ENCODE measurements around the gene IFI27L1. TPM values are rescaled to one million over a fixed set of nuclear protein-coding genes. Genes with fewer than 3 reads are reported as not detected.

IFI27L1 gene
- total and polyA plus RNA-seq, 2 donors (not counting 3 experiments of a cell fraction or from before 2014, with no cell fraction given): 31.1 to 38.1 TPM

- no peak overlapping the region for H3K27ac ChIP-seq (ENCODE audit: insufficient read depth, low read depth, low read length)
- dilution Hi-C loops (cut with MboI; ENCODE audit: extremely low pct_ligation_motif_present, low sequenced_read_pairs): no loop called here
- FAIRE-seq (peak; percentile 91), DNase-seq (ENCODE audit: low read depth, low spot score) (peak; percentile 80)
- no peak overlapping the region for H2AFZ ChIP-seq (ENCODE audit: low read depth, low read length)
- no peaks in the 10 kb centered on the region for H4K20me1 ChIP-seq (replicated peaks; ENCODE audit: control insufficient read depth, extremely low read depth, insufficient read depth, low read length)
- no peak overlapping the region for H3K4me3 ChIP-seq (replicated peaks in 1 of 3; ENCODE audit: insufficient read depth in 1 of 3, low read depth in 1 of 3, low read length in 3 of 3)
- H3K9ac ChIP-seq (replicated peaks; ENCODE audit: extremely low read depth, insufficient read depth, low read length): no peak overlapping the region
- CTCF ChIA-PET: interaction anchor here (0.6 to 4.1 kb wide), 54 partner anchors 8 to 582 kb away, joined by 3 to 347 read pairs (median 6); partner anchors contain the start of genes DDX24, IFI27L1, IFI27L2 and OTUB2
- no peaks in the 10 kb centered on the region for H3K36me3 ChIP-seq (ENCODE audit: control insufficient read depth in 2 of 2, extremely low read depth in 1 of 2, insufficient read depth in 2 of 2, low read length in 2 of 2)
- H3K9me1 ChIP-seq (replicated peaks; ENCODE audit: control insufficient read depth, extremely low read depth, insufficient read depth, low read length): no peaks in the 10 kb centered on the region
- POLR2A ChIA-PET: no interaction called here
- TF ChIP-seq CTCF (IDR thresholded peaks at IDR 0.05; ENCODE audit: extremely low read depth in 1 of 2, insufficient read depth in 1 of 2, low read depth in 1 of 2, low read length in 2 of 2): peak; percentile 95 to 96
- TF ChIP-seq MAX (IDR thresholded peaks at IDR 0.05; ENCODE audit: insufficient read depth, insufficient read length): no peak
- H3K79me2 ChIP-seq (ENCODE audit: control insufficient read depth, insufficient read depth, low read length): no peaks in the 10 kb centered on the region
- no peaks in the 10 kb centered on the region for H3K9me3 ChIP-seq (replicated peaks; ENCODE audit: control insufficient read depth, insufficient read depth, low read length)
- intact Hi-C loops (cut with micrococcal nuclease): loop anchor here (1.0 to 10.0 kb wide), 8 partner anchors 44 to 482 kb away; partner anchors contain the start of genes DDX24 and IFI27L1
- no peak overlapping the region for H3K4me2 ChIP-seq (ENCODE audit: insufficient read depth, low read length)
- no peaks in the 10 kb centered on the region for H3K4me1 ChIP-seq (ENCODE audit: control insufficient read depth, extremely low read depth, insufficient read depth, low read length)
- BruUV-seq (replicated peaks): no TSS peak
- H3K27me3 ChIP-seq (ENCODE audit: control insufficient read depth in 2 of 2, insufficient read depth in 2 of 2, low read length in 2 of 2): peaks cover 3 to 11% of the 10 kb centered on the region in 2 experiments
These were observed 55.6 kb downstream of the IFI27L1 start for GRCh38 chr14:94136575-94137331.

- POLR2A ChIA-PET: no interaction called here
- peaks cover 3 to 11% of the 10 kb centered on the region in 2 experiments for H3K27me3 ChIP-seq (ENCODE audit: control insufficient read depth in 2 of 2, insufficient read depth in 2 of 2, low read length in 2 of 2)
- intact Hi-C loops (cut with micrococcal nuclease): loop anchor here (10.0 kb wide), 2 partner anchors 407 to 483 kb away; no protein-coding TSS in a partner anchor
These were observed 57.1 kb downstream of the IFI27L1 start for GRCh38 chr14:94138251-94138650.

More at GRCh38 chr14:94138251-94138650, 57.1 kb downstream of the IFI27L1 start:
- no peak for TF ChIP-seq POLR2A (IDR thresholded peaks at IDR 0.05; ENCODE audit: low read depth, low read length)
- TF ChIP-seq GATA2 (IDR thresholded peaks at IDR 0.05; ENCODE audit: insufficient read depth, insufficient read length, low read depth, low read length): no peak
- no peak for TF ChIP-seq MAX (IDR thresholded peaks at IDR 0.05; ENCODE audit: insufficient read depth, insufficient read length)
- TF ChIP-seq JUN (IDR thresholded peaks at IDR 0.05; ENCODE audit: borderline replicate concordance, insufficient read depth, insufficient read length, low read depth): no peak
- no peak for TF ChIP-seq MYC (IDR thresholded peaks at IDR 0.05; ENCODE audit: low read depth, low read length)
- no peak for TF ChIP-seq FOS (IDR thresholded peaks at IDR 0.05; ENCODE audit: borderline replicate concordance, insufficient read depth, low read length)
- no peak for TF ChIP-seq POLR2AphosphoS5 (IDR thresholded peaks at IDR 0.05; ENCODE audit: insufficient read depth, low read depth, low read length)
- dilution Hi-C loops (cut with MboI; ENCODE audit: extremely low pct_ligation_motif_present, low sequenced_read_pairs): no loop called here
- DNase-seq (ENCODE audit: low read depth, low spot score): no peak
- no TSS peak for BruUV-seq (replicated peaks)
- Histone ChIP-seq H3K9me3 (replicated peaks; ENCODE audit: control insufficient read depth, insufficient read depth, low read length) (no peaks in the 10 kb centered on the region), H3K36me3 (ENCODE audit: control insufficient read depth in 2 of 2, extremely low read depth in 1 of 2, insufficient read depth in 2 of 2, low read length in 2 of 2) (no peaks in the 10 kb centered on the region), H3K4me3 (replicated peaks in 1 of 3; ENCODE audit: insufficient read depth in 1 of 3, low read depth in 1 of 3, low read length in 3 of 3) (no peak overlapping the region), H3K9me1 (replicated peaks; ENCODE audit: control insufficient read depth, extremely low read depth, insufficient read depth, low read length) (no peaks in the 10 kb centered on the region), H2AFZ (ENCODE audit: low read depth, low read length) (no peak overlapping the region), H4K20me1 (replicated peaks; ENCODE audit: control insufficient read depth, extremely low read depth, insufficient read depth, low read length) (no peaks in the 10 kb centered on the region), H3K27ac (ENCODE audit: insufficient read depth, low read depth, low read length) (no peak overlapping the region), H3K4me2 (ENCODE audit: insufficient read depth, low read length) (no peak overlapping the region), H3K79me2 (ENCODE audit: control insufficient read depth, insufficient read depth, low read length) (no peaks in the 10 kb centered on the region), H3K4me1 (ENCODE audit: control insufficient read depth, extremely low read depth, insufficient read depth, low read length) (no peaks in the 10 kb centered on the region), H3K9ac (replicated peaks; ENCODE audit: extremely low read depth, insufficient read depth, low read length) (no peak overlapping the region)
- no peak for FAIRE-seq
- CTCF ChIA-PET: interaction anchor here (1.2 to 4.1 kb wide), 5 partner anchors 9 to 198 kb away, joined by 4 to 347 read pairs (median 13); partner anchors contain the start of gene IFI27L2

Data from endothelial cell of umbilical vein (primary cell).